Fibroblast of peridontal ligament (primary cell): ENCODE results near the gene CLN5.

Source experiments
- DNase-seq: peaks from one replicate; pipeline ENCODE4 v3.0.0-alpha.2; 2010; ENCODE audit errors: extremely low read depth

CLN5 gene

GRCh38 chr13:77016888-77017623 is 25.2 kb downstream of the CLN5 start:
- no peak for DNase-seq

DNA sequence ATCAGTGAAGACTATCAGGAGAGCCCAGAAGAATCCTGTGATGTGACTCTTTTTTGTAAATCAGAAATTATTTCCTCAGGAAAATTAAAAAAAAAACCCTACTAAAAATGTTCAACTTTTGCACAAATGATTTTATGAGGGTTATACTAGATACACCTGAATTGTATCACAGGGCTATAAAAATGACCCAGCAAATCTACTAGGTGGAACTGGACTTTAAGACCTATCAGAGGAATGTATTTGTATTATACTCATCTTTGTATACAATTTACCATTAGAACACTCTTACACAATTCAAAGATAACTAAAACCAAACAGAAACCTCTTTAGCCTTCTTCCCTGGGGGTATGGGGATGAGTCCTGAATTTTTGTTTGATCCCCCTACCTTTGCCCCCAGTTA is 27.9 kb downstream of the CLN5 start:
- DNase-seq: no peak

DNA sequence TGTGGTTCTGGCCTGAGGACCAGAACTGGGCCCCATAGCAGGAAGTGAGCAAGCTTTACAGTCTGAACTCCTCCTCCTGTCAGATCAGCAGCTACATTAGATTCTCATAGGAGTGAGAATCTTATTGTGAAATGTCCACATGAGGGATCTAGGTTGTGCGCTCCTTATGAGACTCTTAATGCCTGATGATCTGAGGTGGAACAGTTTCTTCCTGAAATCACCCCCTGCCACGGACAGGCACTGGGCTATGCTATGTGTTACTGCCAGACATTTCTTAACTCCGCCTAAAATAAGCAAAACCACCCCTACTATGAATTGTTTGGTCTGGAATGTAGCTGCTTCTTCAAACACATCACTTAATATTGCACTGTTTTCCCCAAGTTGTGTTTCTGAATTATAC is 30.5 kb downstream of the CLN5 start:
- peak; percentile 33 for DNase-seq

DNA sequence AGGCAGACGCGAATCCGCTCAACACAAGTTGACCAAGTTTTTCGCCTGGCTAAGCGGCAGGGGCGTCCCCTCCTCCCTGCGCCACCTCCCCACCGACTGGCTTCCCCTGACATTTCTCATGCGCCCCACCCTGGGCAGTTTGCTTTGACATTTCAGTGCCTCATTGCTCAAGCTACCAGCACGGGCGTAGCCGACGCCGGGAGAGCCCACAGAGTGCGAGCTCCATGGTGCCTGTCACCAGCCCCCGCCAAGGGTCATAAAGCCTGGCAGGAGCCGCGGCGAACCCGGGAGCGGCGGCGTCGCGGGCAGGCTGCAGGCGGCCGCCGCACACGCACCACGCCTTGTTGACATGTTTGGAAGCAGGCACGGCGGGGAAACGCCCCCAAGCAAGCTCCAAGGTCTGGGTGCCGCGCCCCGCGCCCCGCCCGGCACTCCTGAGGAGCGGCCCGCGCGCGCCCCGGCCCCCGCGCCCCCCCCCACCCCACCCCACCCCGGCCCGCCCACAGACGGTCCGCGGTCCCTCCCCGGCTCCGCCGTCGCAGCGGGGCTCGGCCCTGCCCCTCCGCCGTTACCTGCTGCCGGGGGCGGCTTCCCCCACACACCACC is 34.5 kb downstream of the CLN5 start:
- peak; percentile 47 for DNase-seq

- DNase-seq: peak; percentile 91
Measured at GRCh38 chr13:77026861-77027621, 35.2 kb downstream of the CLN5 start, which contains the start of gene FBXL3. Gene FBXL3, minus strand, starts transcription at chr13:77027159. Its CDS starts 5,299 bp downstream, at chr13:77021860.

- DNase-seq: peak; percentile 66
Measured at GRCh38 chr13:77028202-77028601, 36.3 kb downstream of the CLN5 start.

- DNase-seq: no peak
Measured at GRCh38 chr13:77029436-77029835, 37.6 kb downstream of the CLN5 start.

DNA sequence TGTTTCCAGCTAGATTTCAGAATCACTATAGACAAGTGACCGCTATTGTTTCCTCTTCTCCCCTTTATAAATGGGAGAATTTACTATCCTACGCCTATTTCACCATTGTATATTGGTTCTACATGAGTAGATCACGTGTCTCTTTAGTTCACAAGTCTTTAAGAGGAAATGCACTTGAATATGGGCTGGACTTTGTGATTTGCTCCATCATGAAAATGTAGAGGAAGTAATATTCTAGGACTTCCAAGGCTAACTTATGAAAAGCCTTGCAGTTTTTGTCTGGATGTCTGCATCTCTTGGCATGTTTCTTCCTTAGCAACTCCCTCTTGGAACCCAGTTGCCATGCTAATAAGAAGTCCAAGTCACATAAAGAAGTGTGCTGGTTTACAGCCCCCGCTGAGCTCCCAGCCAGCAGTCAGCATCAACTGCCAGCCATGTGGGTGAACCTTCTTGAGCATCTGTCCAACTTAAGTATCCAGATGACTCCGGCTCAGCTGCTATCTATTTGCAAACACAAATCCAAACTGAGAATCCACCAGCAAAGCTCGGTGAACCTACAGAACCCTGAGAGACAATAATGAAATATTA is 39.9 kb downstream of the CLN5 start:
- DNase-seq: no peak

DNA sequence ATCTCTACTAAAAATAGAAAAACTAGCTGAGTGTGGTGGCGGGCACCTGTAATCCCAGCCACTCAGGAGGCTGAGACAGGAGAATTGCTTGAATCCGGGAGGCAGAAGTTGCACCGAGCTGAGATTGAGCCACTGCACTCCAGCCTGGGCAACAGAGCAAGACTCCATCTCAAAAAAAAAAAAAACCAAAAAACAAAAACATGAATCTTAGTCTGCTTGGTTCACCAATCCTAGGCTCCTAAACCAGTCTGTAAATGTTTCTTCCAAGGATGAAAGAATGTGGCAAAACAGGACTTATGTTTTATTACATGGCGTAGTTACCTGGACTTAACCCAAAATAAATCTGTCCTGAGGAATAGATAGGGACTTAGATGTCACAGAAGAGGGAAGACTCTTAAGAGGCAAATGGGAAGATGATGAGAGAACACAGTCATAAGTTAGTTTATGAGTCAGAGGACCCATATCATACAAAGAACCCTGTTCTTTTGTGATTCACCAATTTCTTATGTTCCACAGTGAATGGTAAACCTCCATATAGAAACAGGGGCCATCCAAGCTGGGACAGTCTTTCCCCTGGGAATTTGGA is 41.9 kb downstream of the CLN5 start:
- no peak for DNase-seq

- DNase-seq: peak; percentile 71
Measured at GRCh38 chr13:77034881-77035280, 43.0 kb downstream of the CLN5 start.

- DNase-seq: no peak
Measured at GRCh38 chr13:77036279-77036678, 44.4 kb downstream of the CLN5 start.

- DNase-seq: peak; percentile 61
Measured at GRCh38 chr13:77038907-77039480, 47.1 kb downstream of the CLN5 start.

- DNase-seq: no peak
Measured at GRCh38 chr13:77040076-77040475, 48.2 kb downstream of the CLN5 start.

- no peak for DNase-seq
Measured at GRCh38 chr13:77040835-77041234, 49.0 kb downstream of the CLN5 start.

GRCh38 chr13:77042566-77043177 is 50.8 kb downstream of the CLN5 start:
- DNase-seq: no peak

DNA sequence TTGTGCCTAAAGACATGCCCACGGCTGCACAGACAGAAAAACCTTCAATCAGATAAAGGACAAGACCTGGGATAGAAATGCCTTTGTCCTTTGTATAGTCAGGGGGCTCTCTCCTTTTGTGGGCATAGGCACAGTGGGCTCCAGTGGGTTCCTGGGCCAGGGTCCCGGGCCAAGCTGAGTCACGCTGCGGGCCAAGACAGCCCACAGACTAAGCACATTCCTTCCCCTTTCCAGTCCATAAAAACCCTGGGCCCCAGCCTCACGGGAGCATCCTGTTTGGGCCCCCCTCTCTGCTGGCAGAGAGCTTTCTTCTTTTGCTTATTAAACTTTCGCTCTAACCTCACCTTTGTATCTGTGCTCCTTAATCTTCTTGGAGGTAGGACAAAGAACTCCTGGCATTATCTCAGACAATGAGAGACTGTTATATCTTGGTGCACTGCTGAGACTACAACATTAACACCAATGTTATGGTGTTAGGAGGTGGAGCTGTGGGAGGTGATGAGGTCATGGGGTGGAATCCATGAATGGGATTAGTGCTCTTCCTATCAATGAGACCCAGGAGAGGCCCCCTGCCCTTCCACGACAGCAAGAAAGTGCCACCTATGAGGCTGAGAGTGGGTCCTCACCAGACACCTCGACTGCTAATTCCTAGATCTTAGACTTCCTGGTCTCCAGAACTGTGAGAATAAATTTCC is 55.9 kb downstream of the CLN5 start:
- no peak for DNase-seq

GRCh38 chr13:77048681-77049080 is 56.8 kb downstream of the CLN5 start:
- peak; percentile 38 for DNase-seq

DNA sequence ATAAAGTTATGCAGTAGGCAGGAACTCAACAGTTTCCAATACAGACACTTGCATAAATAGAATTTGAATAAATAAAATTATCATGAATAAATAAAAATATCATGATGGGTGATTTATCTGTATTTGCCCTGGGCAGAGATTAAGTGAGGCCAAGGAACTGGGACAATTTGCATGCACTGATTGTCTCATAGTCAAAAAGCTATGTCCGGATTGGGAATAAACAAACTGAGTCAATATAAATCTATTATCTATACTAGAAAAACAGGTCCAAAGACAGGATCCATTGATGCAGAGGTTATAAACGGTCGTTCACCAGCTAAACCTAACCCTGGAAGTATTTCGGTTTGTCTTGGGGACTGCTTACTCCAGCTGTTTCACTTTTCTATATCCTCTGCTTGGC is 61.3 kb downstream of the CLN5 start:
- no peak for DNase-seq
